ENCODE data around the gene POLR2L. TPM values are rescaled to one million over a fixed set of nuclear protein-coding genes. Genes with fewer than 3 reads are reported as not detected.
A peak's percentile ranks its signal among the peaks of the same experiment; 100 is the strongest.

Gene POLR2L
- total RNA-seq, 1 donor from 2014 or later = 127 TPM

DNA sequence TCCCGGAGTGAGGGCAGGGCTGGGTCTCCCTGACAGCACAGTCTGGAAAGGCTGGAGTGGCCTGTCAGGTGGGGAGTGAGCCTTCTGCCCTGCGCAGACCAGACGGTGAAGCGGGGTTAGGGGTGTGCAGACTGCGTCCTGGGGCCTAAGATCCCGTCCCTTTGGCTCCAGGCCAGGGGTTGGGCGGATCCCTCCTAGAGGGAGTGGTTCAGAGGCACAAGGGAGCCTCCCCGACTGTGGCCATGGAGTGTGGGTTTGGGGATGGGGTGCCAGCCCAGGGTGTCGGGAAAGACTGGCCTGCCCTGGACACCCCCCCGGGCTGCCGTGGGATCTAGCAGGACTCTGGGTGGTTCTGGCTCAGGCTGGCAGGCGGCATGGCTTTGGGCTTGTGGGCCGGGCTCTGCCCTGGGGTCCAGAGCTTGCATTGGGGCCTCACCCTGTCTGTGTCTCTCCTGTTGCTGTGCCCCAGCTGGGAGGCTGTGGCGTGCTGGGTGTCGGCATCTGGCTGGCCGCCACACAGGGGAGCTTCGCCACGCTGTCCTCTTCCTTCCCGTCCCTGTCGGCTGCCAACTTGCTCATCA is 19.8 kb upstream of the POLR2L start:
- ATAC-seq = no peak
- H3K27me3 ChIP-seq (ENCODE audit: low read depth) = no peaks in the 10 kb centered on the region
- no peak for DNase-seq
- TF ChIP-seq, protein P1, sequence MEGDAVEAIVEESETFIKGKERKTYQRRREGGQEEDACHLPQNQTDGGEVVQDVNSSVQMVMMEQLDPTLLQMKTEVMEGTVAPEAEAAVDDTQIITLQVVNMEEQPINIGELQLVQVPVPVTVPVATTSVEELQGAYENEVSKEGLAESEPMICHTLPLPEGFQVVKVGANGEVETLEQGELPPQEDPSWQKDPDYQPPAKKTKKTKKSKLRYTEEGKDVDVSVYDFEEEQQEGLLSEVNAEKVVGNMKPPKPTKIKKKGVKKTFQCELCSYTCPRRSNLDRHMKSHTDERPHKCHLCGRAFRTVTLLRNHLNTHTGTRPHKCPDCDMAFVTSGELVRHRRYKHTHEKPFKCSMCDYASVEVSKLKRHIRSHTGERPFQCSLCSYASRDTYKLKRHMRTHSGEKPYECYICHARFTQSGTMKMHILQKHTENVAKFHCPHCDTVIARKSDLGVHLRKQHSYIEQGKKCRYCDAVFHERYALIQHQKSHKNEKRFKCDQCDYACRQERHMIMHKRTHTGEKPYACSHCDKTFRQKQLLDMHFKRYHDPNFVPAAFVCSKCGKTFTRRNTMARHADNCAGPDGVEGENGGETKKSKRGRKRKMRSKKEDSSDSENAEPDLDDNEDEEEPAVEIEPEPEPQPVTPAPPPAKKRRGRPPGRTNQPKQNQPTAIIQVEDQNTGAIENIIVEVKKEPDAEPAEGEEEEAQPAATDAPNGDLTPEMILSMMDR (IDR thresholded peaks at IDR 0.05) = no peak
- no peaks in the 10 kb centered on the region for H3K9me3 ChIP-seq
- peaks cover 53% of the 10 kb centered on the region for H3K36me3 ChIP-seq
- intact Hi-C loops (cut with DNase I) = no loop called here
- peaks cover 16% of the 10 kb centered on the region for H3K4me1 ChIP-seq
- no peak overlapping the region for H3K4me3 ChIP-seq
- no peak overlapping the region for H3K27ac ChIP-seq

DNA sequence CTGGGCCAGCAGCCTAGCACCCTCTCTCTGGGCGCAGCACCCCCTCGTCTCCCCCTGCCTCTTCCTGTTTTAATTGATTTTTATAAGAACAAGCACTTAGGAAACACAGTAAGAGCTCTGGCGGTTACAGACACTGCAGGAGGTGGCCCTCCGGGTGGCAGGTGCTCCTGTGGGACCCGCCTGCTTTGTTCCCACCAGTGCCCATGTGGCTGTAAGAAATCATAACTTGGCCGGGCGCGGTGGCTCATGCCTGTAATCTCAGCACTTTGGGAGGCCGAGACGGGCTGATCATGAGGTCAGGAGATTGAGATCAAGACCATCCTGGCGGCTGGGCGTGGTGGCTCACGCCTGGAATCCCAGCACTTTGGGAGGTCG is 18.8 kb upstream of the POLR2L start:
- ATAC-seq = no peak
- DNase-seq = no peak
- no peaks in the 10 kb centered on the region for H3K27me3 ChIP-seq (ENCODE audit: low read depth)
- H3K36me3 ChIP-seq = peaks cover 42% of the 10 kb centered on the region
- H3K27ac ChIP-seq = no peak overlapping the region
- intact Hi-C loops (cut with DNase I) = no loop called here
- H3K9me3 ChIP-seq = no peaks in the 10 kb centered on the region
- H3K4me1 ChIP-seq = peaks cover 16% of the 10 kb centered on the region
- TF ChIP-seq, protein P1 (IDR thresholded peaks at IDR 0.05) = no peak
- no peak overlapping the region for H3K4me3 ChIP-seq

DNA sequence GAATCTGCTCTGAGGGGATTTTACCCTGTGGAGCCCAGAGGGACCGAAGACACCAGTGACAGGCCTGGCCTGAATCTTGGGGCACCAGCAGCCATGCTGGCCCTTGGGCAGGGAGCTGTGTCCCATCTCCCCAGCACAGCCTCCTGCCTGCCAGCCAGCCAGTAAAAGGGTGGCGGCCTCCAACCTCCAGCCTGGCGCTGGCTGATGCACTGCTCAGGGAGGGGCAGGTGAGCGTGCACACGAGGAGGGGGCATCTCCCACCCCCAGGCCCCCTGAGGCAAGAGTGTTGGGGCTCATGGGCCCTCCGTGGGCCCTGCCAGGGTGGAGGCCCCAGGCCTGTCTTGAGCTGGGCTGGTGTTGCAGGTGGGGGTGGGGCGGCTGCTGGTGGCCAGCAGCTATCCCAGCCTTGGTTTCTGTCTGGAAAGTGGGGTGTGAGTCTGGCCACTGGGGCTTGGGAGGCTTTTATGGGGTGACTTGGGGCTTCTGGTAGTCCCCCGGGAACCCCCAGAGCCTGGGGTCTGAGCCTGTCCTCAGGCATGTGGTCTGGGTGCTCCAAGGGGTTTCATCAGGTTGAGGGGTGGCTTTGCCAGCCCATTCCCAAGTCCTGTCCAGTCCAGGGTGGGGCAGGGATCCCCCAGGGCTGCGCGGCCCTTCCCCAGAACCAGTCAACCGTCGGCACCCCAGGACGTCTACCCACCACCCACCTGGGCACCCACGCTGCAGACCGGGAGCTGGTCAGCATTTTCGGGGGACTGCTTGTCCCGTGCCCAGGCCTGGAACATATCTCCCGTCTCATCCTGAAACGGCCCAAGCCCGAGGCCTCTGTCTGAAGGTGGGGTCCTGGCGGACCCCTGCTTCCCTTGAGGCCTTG is 18.1 kb upstream of the POLR2L start:
- TF ChIP-seq, protein P1 (IDR thresholded peaks at IDR 0.05) = no peak
- Histone ChIP-seq H3K9me3 (no peaks in the 10 kb centered on the region), H3K4me1 (peaks cover 16% of the 10 kb centered on the region), H3K27ac (peak overlapping the region; percentile 24), H3K4me3 (no peak overlapping the region), H3K36me3 (peaks cover 40% of the 10 kb centered on the region), H3K27me3 (ENCODE audit: low read depth) (no peaks in the 10 kb centered on the region)
- intact Hi-C loops (cut with DNase I) = no loop called here
- no peak for ATAC-seq
- DNase-seq = no peak

DNA sequence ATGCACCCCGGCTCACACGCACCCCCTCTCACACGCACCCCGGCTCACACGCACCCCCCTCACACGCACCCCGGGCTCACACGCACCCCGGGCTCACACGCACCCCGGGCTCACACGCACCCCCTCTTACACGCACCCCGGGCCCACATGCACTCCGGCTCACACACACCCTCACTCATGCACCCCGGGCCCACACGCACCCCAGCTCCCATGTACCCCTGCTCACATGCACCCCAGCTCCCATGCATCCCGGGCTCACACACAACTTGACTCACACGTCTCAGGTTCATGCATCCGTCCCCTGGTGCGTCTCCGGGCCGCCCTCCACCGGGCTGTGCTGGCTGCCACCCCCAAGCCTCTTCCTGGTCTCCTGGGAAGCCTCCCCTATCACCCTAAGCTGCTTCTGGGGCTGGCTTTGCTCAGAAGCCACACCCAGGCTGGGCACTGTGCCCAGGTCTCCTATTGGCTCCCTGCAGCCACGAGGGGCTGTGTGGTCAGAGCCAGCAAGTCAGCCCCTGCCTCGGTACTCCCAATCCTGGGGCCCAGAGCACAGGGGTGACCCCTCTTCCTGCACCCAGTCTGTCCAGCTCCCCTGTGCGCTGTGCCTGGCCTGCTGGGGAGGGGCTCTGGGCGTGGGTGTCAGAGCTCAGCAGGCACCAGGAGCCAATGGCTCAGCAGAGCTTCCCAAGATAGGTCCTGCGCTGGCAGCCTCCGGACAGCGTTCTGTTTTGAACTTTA is 17.2 kb upstream of the POLR2L start:
- H3K4me3 ChIP-seq = no peak overlapping the region
- H3K27me3 ChIP-seq (ENCODE audit: low read depth) = no peaks in the 10 kb centered on the region
- peaks cover 35% of the 10 kb centered on the region for H3K36me3 ChIP-seq
- H3K9me3 ChIP-seq = no peaks in the 10 kb centered on the region
- intact Hi-C loops (cut with DNase I) = no loop called here
- TF ChIP-seq, protein P1 (IDR thresholded peaks at IDR 0.05) = no peak
- H3K27ac ChIP-seq = peak overlapping the region; percentile 24
- H3K4me1 ChIP-seq = peaks cover 16% of the 10 kb centered on the region
- ATAC-seq (peak in 1 of 2 donors; percentile 30), DNase-seq (peak; percentile 74)

DNA sequence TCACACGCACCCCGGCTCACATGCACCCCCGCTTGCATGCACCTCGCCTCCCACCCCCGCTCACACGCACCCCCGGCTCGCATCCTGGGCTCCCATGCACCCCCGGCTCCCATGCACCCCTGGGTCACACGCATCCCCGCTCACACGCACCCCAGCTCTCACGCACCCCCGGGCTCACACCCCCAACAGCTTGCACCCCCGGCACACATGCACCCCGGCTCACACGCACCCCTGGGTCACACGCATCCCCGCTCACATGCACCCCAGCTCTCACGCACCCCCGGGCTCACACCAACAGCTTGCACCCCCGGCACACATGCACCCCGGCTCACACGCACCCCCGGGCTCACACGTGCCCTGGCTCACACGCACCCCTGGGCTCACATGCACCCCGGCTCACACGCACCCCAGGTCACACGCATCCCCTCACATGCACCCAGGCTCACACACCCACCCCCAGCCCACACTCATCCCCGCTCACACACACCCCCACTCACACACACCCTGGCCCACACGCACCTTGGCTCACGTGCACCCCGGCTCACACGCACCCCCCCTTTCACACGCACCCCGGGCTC is 16.5 kb upstream of the POLR2L start:
- Histone ChIP-seq H3K27me3 (ENCODE audit: low read depth) (no peaks in the 10 kb centered on the region), H3K4me3 (no peak overlapping the region), H3K27ac (no peak overlapping the region), H3K36me3 (peaks cover 28% of the 10 kb centered on the region), H3K9me3 (no peaks in the 10 kb centered on the region), H3K4me1 (peaks cover 16% of the 10 kb centered on the region)
- intact Hi-C loops (cut with DNase I) = no loop called here
- no peak for ATAC-seq
- no peak for DNase-seq
- TF ChIP-seq, protein P1 (IDR thresholded peaks at IDR 0.05) = no peak

Data from lower lobe of right lung (tissue), 2 donors.